ENCODE data around the gene TPD52L1.

The TPD52L1 gene

DNA sequence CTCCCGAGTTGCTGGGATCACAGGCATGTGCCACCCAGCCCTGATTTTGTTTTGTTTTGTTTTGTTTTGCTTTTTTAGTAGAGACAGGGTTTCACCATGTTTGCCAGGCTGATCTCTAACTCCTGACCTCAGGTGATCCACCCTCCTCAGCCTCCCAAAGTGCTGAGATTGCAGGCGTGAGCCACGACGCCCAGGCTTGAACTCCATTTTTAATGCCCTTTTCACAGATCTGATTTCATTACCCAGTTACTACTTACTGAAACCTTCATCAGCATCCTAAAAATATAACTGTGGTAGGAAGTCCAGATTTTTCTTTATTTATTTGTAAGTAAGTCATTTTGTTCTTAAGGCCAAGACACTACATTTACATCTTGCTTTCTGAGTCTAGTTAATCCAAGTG, 84.2 kb downstream of the TPD52L1 start:
- H3K4me3 ChIP-seq (ENCODE audit: low read depth, low read length) = no peak overlapping the region
- H3K27ac ChIP-seq = no peak overlapping the region
- TF ChIP-seq, protein P1, sequence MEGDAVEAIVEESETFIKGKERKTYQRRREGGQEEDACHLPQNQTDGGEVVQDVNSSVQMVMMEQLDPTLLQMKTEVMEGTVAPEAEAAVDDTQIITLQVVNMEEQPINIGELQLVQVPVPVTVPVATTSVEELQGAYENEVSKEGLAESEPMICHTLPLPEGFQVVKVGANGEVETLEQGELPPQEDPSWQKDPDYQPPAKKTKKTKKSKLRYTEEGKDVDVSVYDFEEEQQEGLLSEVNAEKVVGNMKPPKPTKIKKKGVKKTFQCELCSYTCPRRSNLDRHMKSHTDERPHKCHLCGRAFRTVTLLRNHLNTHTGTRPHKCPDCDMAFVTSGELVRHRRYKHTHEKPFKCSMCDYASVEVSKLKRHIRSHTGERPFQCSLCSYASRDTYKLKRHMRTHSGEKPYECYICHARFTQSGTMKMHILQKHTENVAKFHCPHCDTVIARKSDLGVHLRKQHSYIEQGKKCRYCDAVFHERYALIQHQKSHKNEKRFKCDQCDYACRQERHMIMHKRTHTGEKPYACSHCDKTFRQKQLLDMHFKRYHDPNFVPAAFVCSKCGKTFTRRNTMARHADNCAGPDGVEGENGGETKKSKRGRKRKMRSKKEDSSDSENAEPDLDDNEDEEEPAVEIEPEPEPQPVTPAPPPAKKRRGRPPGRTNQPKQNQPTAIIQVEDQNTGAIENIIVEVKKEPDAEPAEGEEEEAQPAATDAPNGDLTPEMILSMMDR (IDR thresholded peaks at IDR 0.05; ENCODE audit: low read depth, low read length) = no peak
- no peaks in the 10 kb centered on the region for H3K36me3 ChIP-seq
- H3K27me3 ChIP-seq (ENCODE audit: insufficient read depth, low read depth, severe bottlenecking) = no peaks in the 10 kb centered on the region
- DNase-seq = no peak
- peaks cover 1% of the 10 kb centered on the region for H3K9me3 ChIP-seq (ENCODE audit: severe bottlenecking)

DNA sequence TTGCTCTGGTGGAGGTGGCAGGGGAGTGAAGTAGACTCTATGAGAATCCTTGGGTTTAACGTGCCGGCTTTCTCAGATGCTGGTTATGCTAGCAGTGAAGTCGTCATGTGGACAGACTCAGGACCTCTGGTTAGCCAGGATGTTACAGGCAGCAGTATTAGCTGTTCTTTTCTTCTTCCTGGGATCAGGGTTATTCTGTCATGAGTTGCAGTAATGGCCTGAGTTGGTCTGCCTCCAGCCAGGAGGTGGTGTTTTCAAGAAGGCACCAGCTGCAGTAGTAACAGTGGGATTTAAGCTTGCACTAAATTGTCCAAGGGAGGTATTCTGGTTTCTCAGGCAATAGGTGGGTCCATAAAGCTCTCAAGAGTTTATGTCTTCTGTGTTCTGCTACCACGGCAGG, 91.5 kb downstream of the TPD52L1 start:
- TF ChIP-seq, protein P1 (IDR thresholded peaks at IDR 0.05; ENCODE audit: low read depth, low read length) = no peak
- Histone ChIP-seq H3K27ac (no peak overlapping the region), H3K9me3 (ENCODE audit: severe bottlenecking) (peaks cover 3% of the 10 kb centered on the region), H3K4me3 (ENCODE audit: low read depth, low read length) (no peak overlapping the region), H3K36me3 (no peaks in the 10 kb centered on the region), H3K27me3 (ENCODE audit: insufficient read depth, low read depth, severe bottlenecking) (no peaks in the 10 kb centered on the region)
- no peak for DNase-seq

DNA sequence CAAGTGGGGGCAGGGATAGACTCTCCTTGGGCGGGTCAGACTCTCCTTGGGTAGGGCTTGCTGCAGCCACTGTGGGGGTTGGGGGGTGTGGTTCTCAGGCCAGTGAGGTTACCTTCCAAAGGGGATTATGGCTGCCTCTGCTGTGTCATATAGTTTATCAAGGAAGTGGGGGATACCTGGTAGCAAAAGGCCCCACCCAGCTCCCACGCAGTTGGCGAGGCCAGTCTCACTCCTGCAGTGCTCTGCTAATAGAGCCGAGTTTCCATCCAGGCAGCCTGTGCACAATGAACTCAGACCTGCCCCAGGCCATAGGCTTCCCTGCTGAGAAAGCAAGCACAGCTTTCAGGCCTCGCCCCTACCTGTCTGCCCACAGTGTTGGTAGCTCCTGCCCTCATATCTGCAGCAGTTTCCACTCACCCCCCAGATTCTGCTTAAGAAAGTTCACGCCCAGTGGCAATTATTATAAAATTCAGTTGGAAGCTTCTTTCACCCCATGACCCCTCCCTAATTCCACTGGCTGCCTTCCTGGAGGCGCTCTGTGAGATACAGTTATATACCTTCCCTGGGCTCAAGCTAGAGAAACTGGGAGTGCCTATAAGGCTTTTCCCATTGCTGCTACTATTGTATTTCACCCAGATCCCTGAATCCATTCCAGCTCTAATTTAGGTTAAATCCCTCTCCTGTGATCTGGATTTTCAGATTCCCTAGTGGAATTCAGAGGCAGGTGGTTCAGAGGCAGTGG, 92.1 kb downstream of the TPD52L1 start:
- H3K4me3 ChIP-seq (ENCODE audit: low read depth, low read length) = no peak overlapping the region
- no peak overlapping the region for H3K27ac ChIP-seq
- peaks cover 3% of the 10 kb centered on the region for H3K9me3 ChIP-seq (ENCODE audit: severe bottlenecking)
- no peaks in the 10 kb centered on the region for H3K36me3 ChIP-seq
- TF ChIP-seq, protein P1 (IDR thresholded peaks at IDR 0.05; ENCODE audit: low read depth, low read length) = no peak
- no peak for DNase-seq
- no peaks in the 10 kb centered on the region for H3K27me3 ChIP-seq (ENCODE audit: insufficient read depth, low read depth, severe bottlenecking)

DNA sequence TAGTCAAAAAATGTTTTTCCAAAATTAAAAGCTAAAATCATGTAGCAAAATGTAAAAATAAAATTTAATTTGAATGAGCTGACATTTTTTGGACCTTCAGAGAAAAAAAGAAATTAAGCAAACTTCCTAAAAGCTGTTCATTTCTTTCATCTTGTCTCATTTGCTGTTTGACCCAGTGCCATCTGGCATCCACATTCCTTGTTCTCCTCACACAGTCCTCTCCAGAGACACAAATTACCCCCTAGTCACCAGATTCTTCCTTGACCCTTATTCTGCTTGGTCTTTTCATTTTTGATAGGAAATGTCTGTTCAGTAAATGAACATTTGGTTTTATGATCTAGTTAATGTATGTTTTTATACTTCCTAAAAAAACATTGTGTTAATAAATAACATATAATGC, 93.0 kb downstream of the TPD52L1 start:
- TF ChIP-seq, protein P1 (IDR thresholded peaks at IDR 0.05; ENCODE audit: low read depth, low read length) = no peak
- no peaks in the 10 kb centered on the region for H3K36me3 ChIP-seq
- H3K27me3 ChIP-seq (ENCODE audit: insufficient read depth, low read depth, severe bottlenecking) = no peaks in the 10 kb centered on the region
- peaks cover 3% of the 10 kb centered on the region for H3K9me3 ChIP-seq (ENCODE audit: severe bottlenecking)
- DNase-seq = no peak
- no peak overlapping the region for H3K4me3 ChIP-seq (ENCODE audit: low read depth, low read length)
- no peak overlapping the region for H3K27ac ChIP-seq

DNA sequence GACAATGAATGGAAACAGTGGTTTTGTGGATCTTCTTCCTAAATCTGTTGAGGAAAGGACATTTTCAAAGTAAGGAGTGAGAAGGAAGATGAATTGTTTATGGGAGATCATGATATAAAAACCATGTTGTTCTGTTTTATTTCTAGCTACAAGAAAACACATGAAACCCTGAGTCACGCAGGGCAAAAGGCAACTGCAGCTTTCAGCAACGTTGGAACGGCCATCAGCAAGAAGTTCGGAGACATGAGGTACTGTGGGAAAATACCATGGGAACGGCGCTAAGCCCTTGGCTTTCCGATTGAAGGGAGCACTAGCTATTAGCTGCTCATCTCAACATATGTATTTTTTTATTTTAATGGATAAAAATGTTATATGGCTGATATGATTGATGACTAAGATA, 94.6 kb downstream of the TPD52L1 start:
- no peaks in the 10 kb centered on the region for H3K27me3 ChIP-seq (ENCODE audit: insufficient read depth, low read depth, severe bottlenecking)
- no peaks in the 10 kb centered on the region for H3K36me3 ChIP-seq
- H3K4me3 ChIP-seq (ENCODE audit: low read depth, low read length) = no peak overlapping the region
- DNase-seq = no peak
- no peak overlapping the region for H3K27ac ChIP-seq
- TF ChIP-seq, protein P1 (IDR thresholded peaks at IDR 0.05; ENCODE audit: low read depth, low read length) = no peak
- no peaks in the 10 kb centered on the region for H3K9me3 ChIP-seq (ENCODE audit: severe bottlenecking)

DNA sequence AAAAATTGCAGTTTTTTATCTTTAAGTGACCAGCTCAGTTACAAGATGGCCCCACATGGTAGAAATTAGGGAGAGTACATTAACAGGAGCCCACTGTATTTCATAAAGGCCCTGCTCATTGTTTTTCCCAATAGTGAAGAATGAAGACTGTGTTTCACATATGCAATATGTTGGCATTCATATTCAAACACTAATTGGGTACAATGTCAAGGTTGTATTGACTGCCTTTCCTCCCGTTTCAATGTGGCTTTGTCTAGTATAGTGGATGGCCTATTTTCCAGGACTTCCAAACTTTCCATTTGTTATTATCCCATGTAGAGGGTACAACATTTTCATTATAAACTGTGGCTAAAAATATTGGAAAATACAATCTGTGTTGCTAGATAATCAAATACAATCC, 96.9 kb downstream of the TPD52L1 start:
- Histone ChIP-seq H3K36me3 (no peaks in the 10 kb centered on the region), H3K27ac (no peak overlapping the region)

More for the DNA sequence above, 96.9 kb downstream of the TPD52L1 start:
- Histone ChIP-seq H3K4me3 (ENCODE audit: low read depth, low read length) (no peak overlapping the region), H3K9me3 (ENCODE audit: severe bottlenecking) (no peaks in the 10 kb centered on the region), H3K27me3 (ENCODE audit: insufficient read depth, low read depth, severe bottlenecking) (no peaks in the 10 kb centered on the region)
- DNase-seq = no peak
- TF ChIP-seq, protein P1 (IDR thresholded peaks at IDR 0.05; ENCODE audit: low read depth, low read length) = no peak
